Suppressor macrophage (primary cell): Measurements from ENCODE around the gene TMEM100.

ENCODE experiments used
- DNase-seq, 4 experiments: peaks; one replicate each; pipeline ENCODE4 v3.0.0-alpha.2; 2020 to 2022

TMEM100 gene

DNA sequence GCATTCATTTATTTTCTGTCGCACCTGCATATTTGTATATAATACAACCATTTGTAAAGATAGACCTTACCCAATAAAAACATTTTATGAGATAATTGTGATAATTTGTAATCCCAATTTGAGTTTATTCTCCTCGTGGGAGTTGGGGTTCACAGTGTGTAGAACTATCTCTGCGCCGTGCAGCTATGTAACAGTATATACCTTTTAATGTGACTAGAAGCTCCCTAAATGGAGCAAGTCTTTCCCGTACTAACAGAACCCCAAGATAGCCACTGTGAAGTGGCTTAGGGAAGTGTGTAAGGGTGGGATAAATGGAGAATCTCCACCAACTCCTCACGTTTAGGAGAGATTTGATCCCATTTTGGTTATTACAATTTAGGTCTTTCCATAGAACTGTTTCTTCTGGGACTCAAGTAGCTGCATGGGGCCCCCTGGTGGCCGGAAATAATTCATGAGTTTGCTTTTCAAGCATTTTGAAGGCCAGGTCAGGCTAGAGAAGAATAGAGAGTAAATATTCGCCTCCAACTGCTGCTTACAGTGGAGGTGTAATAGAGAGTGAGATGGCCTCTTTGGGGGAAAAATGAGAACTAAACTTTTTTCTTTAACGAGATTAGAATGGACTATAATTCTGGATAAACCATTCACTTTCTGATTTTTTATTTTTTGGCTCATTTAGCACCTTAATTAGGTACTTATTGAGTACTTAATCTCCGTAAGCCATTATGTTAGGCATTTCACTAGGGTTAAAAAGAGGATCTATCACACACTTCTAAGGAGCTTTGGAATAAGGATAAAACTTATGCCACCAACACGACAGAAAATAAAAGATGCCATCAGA is 4.5 kb downstream of the TMEM100 start:
- peak; percentile 81 to 94 (median 90) for DNase-seq

DNA sequence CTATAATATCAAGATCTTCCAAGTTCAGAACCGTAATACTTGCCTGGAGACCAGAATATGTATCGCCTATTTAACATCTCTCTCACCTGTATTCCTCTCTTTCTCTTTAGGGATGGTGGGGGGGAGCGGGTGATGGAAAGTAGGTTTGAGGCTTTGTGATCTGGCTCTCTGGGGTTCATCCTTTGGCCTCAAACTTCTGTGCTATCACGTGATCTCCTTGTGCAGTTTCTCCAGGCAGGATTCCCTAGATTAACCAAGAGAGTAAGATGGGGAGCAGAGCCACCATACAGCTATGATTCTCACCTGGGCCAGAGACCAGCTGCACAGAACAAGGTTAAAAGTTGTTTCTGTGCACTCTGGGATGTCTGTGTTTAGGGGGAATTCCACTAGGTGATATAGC is 5.2 kb downstream of the TMEM100 start:
- DNase-seq = no peak

DNA sequence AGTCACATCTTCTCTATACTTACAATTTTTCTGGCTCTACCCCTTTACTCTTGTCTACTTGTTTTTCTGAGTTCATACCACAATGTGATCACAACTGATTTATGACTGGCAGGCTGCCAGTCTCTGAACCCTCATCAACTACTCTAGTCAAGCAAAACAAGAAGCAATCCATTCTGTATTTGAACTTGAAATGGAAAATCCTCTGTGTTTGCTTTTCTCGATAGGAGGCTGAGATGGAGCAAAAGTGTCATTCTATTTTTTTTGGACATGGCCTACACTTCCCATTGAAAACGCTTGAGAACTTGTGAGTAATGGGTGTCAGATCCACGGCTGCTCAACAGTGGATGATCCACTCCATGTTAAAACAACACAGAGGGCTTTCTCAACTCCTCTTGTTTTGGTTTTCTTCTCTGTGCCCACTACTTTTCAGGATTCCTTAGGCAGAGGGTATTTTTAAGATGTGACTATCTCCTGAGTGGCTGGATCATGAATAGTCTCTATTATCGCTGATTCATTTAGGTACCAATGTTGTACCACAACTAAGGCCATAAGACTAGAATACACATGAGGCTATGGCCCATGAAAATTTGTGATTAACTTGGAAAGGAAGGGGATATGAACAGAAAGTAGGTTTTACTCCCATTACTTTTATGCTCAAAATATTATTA is 11.7 kb downstream of the TMEM100 start:
- DNase-seq = no peak

DNA sequence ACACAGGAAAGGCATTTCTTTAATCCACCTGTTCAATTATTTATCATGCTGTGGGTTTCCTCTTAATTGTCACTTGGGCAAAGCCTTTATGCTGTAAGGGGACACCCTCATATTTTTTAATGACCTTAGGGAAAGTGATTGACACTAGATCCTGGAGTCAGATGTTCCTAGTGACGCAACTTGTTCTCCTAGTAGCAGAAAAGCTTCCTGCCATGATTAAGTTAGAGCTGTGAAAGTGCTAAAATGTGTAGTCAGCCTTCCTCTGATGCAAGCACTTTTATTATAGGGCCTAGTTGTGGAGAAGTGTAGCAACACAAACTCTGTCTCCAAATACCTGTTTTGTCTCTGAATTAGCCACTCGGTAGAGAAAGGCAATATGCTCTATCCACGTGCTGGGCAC is 12.3 kb downstream of the TMEM100 start:
- DNase-seq = peak; percentile 40 to 67 (median 58)

DNA sequence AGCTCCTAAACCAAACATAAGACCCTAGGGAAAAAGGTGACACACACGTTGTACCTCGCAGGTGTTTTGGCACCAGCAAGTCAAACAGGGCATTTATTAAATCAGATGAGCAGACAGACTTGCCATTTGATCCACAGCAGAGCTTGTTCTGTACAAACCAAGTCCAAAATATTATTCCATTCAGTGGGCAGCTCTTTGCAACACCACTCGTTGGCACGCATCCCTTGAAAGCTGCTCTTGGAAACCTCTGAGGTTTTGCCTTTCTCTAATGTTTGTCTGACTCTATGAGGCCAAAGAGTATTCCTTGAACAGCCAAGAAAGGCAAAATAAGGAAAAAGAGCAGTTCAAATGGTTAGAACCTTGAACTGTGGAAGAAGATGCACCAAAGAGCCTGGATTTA is 12.7 kb downstream of the TMEM100 start:
- no peak for DNase-seq

DNA sequence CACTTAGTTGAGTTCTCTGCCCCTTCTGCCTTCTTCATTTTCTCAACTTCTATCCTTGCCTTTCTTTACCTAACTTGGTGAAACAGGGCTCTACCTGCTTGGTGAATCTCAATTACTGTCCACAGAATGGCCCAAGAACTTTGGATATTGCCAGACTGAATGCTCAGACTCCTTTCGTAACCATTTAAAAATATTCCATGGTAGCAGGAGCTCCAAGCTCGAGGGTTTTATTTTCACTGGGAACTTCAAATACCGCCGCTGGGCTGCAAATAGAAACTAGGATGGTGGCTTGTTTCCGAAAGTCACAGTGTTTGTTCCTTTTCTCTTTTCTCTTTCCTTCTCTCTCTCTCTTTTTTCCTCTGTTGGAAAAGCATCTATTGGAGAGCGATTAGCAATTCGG is 13.2 kb downstream of the TMEM100 start:
- no peak for DNase-seq

DNA sequence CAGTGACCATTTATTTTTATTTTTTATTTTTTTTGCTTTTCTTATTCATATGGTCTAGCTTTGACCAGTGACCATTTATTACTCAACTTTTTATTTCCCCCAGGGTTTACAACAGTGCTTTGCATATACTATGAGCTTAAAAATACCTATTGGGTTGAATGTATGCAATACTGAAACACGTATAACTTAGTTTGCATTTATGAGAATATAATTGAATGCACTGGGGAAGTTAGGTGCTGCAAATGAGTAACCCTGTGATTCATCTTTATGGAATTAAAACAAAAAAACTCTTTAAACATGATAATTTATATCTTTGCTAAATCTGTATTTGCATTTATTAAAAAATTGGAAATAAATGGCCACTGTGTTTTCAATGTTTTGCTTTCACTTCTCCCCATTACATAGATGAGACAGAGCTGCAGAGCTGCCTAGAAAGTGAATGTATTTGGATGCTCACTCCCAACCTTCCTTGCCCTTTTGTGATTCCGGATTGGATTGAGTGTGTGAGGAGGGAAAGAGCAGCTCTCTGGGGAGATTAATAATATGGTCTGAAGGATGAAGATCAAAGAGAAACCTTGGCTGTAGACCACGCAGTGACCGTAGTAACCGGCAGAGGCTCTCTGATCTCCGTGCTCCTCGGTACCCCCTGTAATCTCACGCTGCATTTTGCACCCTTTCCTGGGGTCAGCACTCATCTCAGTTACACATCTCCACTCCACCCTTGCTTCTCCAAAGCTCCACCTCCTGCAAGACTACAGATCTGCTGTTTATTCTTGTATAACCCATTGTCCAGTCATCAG is 14.3 kb downstream of the TMEM100 start:
- DNase-seq = no peak

DNA sequence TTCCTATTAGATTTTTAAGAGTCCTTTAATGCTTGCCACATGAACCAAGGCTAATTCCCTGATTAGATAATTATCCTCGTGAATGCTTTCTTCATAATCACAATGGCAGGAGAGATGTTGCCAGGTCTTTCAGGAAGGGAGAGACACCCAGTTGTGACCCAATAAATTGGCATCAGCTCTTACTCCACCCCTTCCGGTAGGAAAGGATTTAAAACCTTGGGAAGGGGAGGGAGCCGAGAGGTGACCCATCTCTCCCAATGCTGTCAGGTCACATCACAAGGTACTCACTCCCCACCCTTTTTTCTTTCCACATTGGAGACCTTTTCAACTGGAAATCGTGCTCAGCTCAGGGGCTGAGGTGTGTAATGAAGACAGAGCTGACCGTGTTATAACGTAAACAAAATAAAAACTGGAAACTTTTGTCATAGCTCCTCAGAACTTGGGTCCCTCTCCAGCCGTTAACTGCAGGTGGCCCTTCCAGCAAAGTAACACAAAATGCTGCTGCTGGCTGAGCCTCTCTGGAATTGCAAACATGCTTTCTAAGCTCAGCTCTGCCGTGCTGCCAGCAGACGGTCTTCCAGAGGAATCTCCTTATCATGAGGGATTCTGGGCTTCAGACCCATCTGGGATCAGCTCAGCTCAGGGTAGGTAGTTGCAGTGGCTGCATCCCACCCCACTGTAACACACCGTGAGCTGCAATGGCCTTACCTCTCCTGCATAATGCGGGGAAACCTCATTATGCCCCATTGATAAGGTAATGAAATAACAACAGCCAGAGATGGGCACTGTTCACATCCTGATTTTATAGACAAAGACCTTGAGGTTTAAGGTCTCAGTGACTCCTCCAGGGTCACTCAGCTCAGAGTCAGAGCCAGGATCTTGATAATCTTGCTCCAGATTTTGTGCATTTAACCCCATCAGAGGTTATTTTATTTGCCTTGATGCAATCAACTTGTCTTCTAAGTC is 15.6 kb downstream of the TMEM100 start:
- no peak for DNase-seq

DNA sequence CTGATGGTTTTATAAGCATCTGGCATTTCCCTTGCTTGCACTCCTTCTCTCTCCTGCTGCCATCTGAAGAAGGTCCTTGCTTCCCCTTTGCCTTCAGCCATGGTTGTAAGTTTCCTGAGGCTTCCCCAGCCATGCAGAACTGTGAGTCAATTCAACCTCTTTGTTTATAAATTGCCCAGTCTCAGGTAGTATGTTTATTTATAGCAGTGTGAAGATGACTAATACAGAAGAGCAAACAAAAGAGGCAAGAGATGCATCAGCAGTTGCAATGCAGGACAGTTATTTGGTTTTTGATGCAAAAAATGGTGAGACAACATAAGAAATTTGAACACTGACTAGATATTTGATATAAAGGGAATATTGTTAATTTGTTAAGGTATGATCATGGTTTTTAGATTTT is 16.8 kb downstream of the TMEM100 start:
- no peak for DNase-seq

DNA sequence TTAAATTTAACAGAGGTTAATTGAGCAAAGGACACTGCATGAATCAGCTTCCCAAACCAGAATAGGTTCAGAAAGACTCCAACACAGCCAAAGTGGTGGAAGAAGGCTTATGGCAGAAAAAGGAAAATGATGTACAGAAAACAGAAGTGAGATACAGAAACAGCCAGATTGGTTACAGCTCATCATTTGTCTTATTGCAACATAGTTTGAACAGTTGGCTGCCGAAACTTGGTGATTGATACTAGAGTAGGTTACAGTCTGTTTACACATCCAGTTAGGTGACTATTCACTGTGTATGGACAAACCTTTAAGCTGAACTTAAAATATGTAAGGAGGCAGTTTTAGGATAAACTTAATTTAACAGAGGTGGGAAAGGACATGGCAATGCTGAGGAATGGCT is 18.3 kb downstream of the TMEM100 start:
- peak in 2 of 4 experiments; percentile 31 to 36 for DNase-seq

DNA sequence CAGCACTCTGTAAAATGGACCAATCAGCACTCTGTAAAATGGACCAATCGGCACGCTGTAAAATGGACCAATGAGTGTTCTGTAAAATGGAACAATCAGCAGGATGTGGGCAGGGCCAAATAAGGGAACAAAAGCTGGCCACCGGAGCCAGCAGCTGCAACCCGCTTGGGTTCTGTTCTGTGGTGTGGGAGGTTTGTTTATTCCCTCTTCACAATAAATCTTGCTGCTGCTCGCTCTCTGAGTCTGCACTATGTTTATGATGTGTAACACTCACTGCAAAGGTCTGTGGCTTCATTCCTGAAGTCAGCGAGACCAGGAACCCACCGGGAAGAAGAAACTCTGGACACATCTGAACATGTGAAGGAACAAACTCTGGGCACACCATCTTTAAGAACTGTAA is 20.5 kb downstream of the TMEM100 start:
- DNase-seq = peak in 2 of 4 experiments; percentile 13 to 29

DNA sequence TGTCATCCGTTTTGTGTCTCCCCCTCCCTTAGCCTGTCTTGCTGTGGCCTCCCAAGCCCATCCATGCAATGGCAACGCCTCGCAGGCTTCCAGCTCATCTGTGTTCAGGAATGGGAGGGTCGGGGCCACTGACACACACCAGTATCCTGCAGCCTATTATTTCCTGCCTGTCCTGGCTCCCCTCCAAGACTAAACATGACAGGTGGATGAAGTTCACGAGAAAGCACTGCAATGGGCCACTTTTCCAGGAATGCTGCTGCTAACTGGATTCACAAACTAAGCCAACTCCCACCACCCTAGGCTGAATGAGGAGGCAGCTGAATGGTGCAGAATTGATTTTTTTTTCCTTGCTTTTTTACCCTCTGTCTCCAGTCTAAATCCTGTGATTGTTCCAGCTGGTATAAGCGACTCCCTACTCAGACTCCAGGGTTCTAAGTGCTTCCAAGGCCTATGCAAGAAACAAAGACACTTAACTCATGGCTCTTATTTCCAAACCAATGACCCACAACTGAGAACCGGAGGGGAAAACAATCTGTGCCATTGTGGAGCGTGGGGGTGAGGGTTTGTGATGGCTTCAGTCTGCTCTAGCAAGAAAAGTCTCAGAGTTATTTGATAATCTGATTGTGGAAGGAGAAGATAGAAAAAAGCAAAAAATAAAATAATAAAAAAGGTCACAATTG is 23.3 kb downstream of the TMEM100 start:
- DNase-seq = no peak

DNA sequence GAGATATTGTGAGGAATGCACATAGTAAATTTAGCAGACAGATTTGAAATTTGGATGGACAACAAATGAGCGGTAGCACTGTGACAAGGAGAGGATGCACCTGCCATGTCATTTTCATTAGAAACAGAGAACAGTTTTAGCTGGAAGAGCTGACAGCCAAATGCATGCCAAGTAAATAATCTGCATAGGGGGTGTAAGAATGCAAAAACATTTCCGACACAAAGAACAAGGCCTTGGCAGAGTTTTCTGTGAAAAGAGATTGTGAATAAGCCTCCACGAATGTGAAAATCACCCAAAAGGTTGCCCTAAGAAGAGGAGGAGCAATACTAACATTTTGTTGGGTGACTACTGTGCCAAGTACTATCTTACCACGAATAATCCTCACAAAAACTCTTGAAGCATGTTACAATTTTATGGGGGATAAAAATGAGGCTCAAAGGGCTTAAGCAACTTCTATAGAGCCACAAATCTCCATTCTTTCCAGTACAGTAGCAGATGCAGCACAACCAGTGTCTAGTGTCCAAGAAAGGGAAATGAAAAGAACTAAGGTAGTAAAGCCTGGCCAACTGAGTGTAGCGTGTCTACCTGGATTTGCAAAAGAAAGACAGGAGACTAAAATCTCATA is 28.3 kb downstream of the TMEM100 start:
- DNase-seq = no peak

DNA sequence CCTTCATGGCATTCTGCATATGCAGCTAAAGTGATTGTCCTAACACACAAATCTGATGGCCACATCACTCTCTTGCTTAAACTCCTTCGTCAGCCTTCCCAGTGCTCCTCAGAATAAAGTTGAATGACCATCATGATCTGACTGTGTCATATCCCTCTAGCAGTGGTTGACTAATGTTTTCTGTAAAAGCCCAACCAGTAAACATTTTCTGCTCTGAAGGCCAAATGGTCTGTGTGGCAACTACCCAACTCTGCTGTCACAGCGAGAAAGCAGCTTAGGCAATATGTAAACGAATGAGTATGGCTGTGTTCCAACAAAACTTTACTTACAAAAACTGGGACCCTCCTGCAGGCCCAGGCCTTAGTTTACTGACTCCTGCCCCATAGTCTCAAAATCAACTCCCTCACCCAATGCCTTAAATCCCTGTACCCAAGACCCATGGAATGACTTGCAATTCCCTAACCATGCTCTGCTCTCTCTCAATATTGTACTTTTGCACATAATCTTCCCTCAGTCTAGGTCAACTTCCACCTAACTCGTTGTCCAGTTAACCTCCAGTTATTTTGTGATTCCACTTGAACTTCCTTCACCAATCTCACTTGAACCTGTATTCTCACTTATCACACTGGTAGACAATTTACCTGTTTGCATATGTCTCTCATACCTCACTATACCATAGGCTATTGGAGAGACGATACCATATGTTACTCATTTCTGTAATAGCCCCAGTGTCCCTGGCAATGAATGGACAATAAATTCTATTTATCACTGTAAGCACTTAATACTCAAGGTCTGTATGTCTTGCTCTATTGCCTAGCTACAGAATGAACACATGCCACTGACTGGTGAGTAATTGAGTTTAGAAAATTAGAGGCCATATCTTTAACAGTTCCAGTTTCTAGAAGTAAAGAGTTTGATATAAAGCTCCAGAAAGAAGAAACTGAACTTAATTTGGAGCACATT is 29.1 kb downstream of the TMEM100 start:
- peak; percentile 71 to 91 (median 82) for DNase-seq

DNA sequence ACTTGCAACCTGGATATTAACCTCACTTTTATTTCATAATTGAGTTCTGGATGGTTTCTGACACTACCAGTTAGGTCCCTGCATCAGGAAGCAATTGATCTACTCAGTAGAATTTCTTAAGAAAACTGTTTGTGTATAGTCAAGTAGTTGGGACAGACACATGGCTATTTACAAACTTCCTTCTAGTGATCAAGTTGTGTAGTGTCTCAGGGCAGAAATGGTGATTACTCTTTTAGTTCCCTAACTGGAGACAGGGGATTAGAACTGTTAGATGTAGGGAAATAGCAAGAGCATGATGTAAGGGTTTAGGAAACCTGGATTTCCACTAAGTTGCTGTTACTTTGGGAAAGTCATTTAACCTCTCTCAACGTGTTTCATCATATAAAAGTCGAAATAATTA is 30.4 kb downstream of the TMEM100 start:
- peak in 2 of 4 experiments; percentile 50 to 59 for DNase-seq

DNA sequence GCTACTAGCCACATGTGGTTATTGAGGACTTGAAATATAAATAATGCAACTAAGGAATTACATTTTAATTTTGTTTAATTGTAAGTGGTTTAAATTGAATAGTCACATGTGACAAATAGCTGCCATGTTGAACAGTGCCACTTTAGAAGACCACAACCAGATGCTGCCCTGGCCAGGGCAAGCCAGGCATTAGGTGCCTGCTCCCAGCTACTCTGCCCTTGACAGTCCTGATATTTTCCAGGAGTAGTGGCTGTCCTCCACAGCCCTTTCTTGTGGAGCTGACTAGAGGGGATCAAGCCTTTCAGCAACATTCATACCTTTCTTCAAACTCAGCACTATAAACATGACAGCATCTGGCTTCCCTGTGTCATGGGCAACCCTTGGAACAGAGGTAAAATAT is 31.0 kb downstream of the TMEM100 start:
- DNase-seq = no peak

DNA sequence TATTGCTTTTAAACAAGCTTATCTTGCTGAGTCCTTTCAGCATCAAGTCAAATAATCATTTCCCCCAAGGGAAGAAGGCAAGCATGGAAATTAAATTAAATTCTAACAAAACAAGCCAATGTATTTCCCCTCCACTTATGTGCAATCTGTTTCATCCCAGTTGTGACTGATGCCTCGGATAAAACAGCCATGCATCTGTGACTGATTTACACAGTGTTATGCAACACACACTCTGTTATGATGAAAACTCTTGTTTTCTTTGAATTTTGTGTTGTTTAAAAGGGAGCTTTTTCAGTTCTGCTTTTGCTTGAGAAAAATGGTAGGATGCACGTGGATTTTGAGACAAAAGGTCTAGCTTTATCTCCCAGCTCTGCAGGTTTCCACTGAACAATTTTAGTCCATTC is 32.6 kb downstream of the TMEM100 start:
- peak; percentile 58 to 89 (median 73) for DNase-seq

DNA sequence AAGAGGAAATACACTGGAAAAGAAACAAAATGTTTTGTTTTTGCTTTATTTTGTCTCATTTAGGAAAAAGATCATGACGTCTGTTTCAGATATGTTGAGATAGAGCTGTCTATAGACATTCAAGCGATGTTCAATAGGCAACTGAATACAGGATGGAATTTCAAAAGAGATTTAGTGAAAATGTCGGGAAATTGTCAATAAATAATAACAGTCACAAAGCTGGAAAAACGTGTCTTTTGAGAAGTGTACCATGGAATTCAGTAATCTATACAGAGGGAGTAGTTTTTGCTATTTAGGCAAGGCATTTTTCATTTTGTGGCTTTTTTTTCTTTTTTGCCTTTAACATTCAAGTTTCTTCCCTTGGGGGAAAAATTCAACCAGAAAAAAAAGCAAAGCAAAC is 33.0 kb downstream of the TMEM100 start:
- no peak for DNase-seq

DNA sequence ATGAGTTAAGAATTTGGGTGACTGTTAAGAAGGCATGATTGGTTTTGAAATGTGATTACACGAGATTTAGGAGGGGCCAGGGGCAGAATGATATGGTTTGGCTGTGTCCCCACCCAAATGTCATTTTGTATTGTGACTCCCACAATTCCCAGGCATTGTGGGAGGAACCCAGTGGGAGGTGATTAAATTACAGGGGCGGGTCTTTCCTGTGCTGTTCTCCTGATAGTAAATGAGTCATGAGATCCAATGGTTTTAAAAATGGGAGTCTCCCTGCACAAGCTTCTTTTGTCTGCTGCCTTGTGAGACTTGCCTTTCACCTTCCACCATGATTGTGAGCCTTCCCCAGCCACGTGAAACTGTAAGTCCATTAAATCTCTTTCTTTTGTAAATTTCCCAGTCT is 34.6 kb downstream of the TMEM100 start:
- DNase-seq = no peak

DNA sequence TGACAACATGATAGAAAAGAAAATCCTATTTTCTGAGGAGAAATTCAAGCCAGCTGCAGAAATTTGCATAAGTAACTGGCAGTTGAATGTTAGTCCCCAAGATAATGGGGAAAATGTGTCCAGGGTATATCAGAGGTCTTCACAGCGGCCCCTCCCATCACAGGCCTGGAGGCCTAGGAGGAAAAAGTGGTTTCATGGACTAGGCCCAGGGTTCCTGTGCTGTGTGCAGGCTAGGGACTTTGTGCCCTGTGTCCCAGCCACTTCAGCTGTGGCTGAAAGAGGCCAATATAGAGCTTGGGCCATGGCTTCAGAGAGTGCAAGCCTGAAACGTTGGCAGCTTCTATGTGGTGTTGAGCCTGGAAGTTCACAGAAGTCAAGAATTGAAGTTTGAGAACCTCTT is 35.6 kb downstream of the TMEM100 start:
- DNase-seq = no peak
